ENCODE results near the gene IL23R. TPM values are rescaled to one million over a fixed set of nuclear protein-coding genes. Genes with fewer than 3 reads are reported as not detected.

IL23R gene
- total RNA-seq, 2 experiments from 2014 or later = 0.48 to 0.57 TPM

DNA sequence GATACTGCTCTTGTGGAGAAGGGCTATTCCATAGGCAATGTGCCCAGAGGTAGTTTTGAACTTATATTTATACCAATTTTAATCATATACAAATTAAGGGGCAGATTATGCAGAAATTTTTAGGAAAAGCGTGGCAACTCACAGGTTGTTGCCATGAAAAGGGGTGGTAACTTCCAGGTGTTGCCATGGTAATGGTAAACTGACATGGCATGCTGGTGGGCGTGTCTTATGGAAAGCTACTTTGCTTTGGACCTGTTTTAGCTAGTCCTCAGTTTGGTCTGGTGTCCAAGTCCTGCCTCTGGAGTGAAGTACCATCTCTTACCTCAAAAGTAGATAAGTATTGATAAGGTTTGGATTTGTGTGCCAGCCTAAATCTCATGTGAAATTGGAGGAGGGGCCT, 7.9 kb upstream of the IL23R start:
- CTCF ChIA-PET = interaction anchor here (1.9 kb wide), 1 partner anchor 55 kb away, joined by 4 read pairs; no protein-coding TSS in a partner anchor
- H3K4me1 Mint-ChIP-seq = peaks cover 17% of the 10 kb centered on the region
- H3K4me3 Mint-ChIP-seq = no peak overlapping the region
- no peak overlapping the region for H3K27ac Mint-ChIP-seq
- peaks cover 5% of the 10 kb centered on the region for H3K9me3 Mint-ChIP-seq
- POLR2A ChIA-PET = no interaction called here
- peaks cover 5% of the 10 kb centered on the region for H3K36me3 Mint-ChIP-seq (ENCODE audit: low read depth)
- H3K27me3 Mint-ChIP-seq = peaks cover 5% of the 10 kb centered on the region
- DNase-seq = no peak

DNA sequence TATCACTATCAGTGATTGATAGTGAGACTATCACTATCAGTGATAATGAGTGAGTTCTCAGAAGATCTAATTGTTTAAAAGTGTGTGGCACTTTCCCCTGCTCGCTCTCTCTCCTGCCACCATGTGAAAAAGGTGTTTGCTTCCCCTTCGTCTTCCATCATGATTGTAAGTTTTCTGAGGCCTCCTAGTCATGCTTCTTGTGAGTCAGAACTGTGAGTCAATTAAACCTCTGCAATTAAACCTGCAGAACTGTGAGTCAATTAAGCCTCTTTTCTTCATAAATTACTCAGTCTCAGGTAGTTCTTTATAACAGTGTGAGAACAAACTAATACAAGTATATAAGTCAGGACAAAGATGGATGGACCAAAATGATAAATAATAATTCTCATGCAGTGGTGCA, 7.0 kb upstream of the IL23R start:
- H3K27ac Mint-ChIP-seq = no peak overlapping the region
- H3K9me3 Mint-ChIP-seq = peaks cover 5% of the 10 kb centered on the region
- DNase-seq = no peak
- no peaks in the 10 kb centered on the region for H3K27me3 Mint-ChIP-seq
- no peak overlapping the region for H3K4me3 Mint-ChIP-seq
- H3K36me3 Mint-ChIP-seq (ENCODE audit: low read depth) = peaks cover 5% of the 10 kb centered on the region
- ChIA-PET CTCF (no interaction called here), POLR2A (no interaction called here)
- H3K4me1 Mint-ChIP-seq = peaks cover 22% of the 10 kb centered on the region

DNA sequence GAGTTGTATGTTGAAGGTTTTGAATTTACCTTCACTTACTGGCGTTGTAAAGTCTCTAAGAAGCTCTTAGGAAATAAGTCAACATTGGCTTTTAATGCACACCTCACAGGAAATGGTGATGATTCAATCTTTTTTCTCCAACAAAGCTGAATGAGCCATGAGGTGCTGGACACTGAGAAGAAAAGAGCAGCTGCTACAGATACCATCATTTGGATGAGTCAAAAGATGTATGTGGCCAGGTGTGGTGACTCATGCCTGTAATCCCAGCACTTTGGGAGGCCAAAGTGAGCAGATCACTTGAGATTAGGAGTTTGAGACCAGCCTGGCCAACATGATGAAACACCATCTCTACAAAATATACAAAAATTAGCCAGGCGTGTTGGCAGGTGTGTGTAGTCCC, 3.3 kb upstream of the IL23R start:
- Mint-ChIP-seq H3K27ac (peak overlapping the region; percentile 68), H3K4me3 (no peak overlapping the region), H3K9me3 (peaks cover 7% of the 10 kb centered on the region), H3K4me1 (peaks cover 30% of the 10 kb centered on the region), H3K36me3 (ENCODE audit: low read depth) (peaks cover 5% of the 10 kb centered on the region), H3K27me3 (peaks cover 4% of the 10 kb centered on the region)
- peak; percentile 28 for DNase-seq
- CTCF ChIA-PET = interaction anchor here (0.6 to 3.0 kb wide), 10 partner anchors 10 to 338 kb away, joined by 3 to 16 read pairs (median 4); no protein-coding TSS in a partner anchor
- POLR2A ChIA-PET = no interaction called here

DNA sequence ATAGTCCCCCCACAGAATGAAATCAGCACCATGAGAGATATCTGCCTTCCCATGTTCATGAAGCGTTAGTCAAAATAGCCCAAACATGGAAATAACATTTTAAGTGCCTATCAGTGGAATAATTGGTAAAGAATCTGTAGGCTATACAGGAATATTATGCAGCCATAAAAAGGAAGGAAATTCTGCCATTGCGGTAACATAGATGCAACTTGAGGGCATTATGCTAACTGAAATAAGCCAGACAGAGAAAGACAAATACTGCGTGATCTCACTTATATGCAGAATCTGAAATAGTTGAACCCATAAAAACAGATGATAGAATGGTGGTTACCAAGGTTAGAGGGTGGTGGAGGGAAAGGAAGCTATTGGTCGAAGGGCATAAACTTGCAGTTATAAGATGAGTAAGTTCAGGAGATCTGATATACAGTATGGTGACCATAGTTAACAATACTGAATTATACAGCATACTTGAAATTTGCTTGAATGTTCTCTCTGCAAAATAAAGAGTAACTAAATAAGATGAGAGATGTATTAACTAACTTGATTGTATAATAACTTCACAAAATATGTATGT, 699 bp upstream of the IL23R start:
- CTCF ChIA-PET = interaction anchor here (0.6 to 1.7 kb wide), 2 partner anchors 9 to 12 kb away, joined by 3 to 4 read pairs; no protein-coding TSS in a partner anchor
- peaks cover 4% of the 10 kb centered on the region for H3K27me3 Mint-ChIP-seq
- H3K36me3 Mint-ChIP-seq (ENCODE audit: low read depth) = peaks cover 5% of the 10 kb centered on the region
- peaks cover 38% of the 10 kb centered on the region for H3K4me1 Mint-ChIP-seq
- H3K27ac Mint-ChIP-seq = no peak overlapping the region
- POLR2A ChIA-PET = no interaction called here
- no peak overlapping the region for H3K4me3 Mint-ChIP-seq
- H3K9me3 Mint-ChIP-seq = peaks cover 7% of the 10 kb centered on the region
- DNase-seq = no peak

DNA sequence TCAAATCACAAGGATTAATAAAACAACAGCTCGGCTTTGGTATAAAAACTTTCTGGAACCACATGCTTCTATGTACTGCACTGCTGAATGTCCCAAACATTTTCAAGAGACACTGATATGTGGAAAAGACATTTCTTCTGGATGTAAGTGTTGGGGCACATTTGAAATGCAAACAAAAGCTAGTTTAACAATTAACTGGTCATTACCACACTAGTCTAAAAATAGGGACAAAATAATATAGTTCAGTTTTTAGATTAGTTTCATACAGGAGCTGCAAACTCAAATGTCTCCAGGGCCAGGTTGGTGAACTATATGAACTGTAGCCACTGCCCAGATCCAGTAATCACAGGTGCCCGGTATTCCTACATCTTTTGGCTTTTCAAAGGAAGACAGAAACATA, 3.2 kb downstream of the IL23R start:
- H3K4me1 Mint-ChIP-seq = peaks cover 52% of the 10 kb centered on the region
- H3K4me3 Mint-ChIP-seq = no peak overlapping the region
- POLR2A ChIA-PET = no interaction called here
- H3K9me3 Mint-ChIP-seq = peaks cover 9% of the 10 kb centered on the region
- H3K27ac Mint-ChIP-seq = no peak overlapping the region
- no peak for DNase-seq
- CTCF ChIA-PET = interaction anchor here (0.6 to 2.8 kb wide), 4 partner anchors 20 to 115 kb away, joined by 3 to 17 read pairs (median 5); no protein-coding TSS in a partner anchor
- peaks cover 4% of the 10 kb centered on the region for H3K27me3 Mint-ChIP-seq
- H3K36me3 Mint-ChIP-seq (ENCODE audit: low read depth) = peaks cover 5% of the 10 kb centered on the region

DNA sequence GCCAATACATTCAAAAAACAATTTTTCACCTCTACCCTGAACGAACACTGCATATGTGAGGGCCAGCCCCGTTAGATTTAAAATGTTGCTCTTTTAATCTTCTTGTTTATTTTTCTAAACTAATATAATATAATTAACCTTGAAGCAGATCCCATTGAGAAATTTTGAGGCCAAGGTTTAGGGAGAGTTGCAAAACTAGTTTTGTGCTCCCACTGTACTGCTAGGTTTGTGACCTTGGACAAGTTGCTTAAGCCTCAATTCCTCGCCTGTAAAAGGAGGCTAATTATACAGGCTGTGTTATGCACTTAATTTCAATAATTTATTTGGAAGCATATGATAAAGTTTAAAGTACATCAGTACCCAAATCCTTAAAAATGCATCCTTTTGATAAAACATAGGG, 3.7 kb downstream of the IL23R start:
- no peak overlapping the region for H3K4me3 Mint-ChIP-seq

DNA sequence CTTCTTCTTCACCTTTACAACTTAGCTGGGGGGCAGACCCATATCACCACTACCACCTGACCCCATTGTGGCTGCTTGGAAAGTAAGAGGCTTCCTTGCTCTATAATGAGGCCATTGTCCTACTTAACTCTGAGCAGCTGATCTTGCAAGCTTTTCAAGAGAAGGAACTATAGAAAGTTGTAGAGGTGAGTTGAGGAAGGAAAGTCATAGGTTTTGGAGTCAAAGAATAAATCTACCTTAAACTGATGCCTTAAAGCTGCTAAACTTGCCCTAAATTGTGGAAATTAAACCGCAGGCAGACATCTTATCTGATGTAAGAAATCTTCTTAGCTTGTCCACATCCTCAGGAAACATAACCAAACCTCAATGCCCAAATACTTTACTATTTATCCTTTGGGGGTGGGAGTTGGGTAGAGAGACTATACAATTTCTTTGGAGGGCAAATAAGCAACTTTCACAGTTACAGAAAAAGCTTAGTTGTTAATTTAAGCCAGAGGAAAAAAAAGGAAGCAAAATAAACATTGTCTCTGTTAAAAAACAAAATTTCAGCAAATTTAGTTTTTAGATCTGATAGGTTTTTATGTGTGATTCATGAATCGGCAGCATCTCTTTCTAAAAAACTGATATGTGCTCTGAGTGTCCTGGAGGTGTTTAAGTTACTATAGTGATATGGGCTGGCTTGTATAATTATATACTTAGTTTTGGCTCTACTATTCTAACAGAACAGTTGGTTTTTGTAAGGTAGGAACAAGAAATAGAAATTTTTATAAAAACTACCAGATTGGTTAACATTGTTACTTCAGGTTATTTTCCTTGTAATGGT, 4.7 kb downstream of the IL23R start:
- H3K4me1 Mint-ChIP-seq = peaks cover 59% of the 10 kb centered on the region
- H3K9me3 Mint-ChIP-seq = peaks cover 7% of the 10 kb centered on the region
- CTCF ChIA-PET = interaction anchor here (0.9 to 2.9 kb wide), 5 partner anchors 9 to 326 kb away, joined by 3 to 17 read pairs (median 3); no protein-coding TSS in a partner anchor
- peaks cover 5% of the 10 kb centered on the region for H3K36me3 Mint-ChIP-seq (ENCODE audit: low read depth)
- peak overlapping the region; percentile 80 for H3K27ac Mint-ChIP-seq
- peak; percentile 53 for DNase-seq
- peak overlapping the region; percentile 29 for H3K4me3 Mint-ChIP-seq
- POLR2A ChIA-PET = no interaction called here
- H3K27me3 Mint-ChIP-seq = peaks cover 6% of the 10 kb centered on the region

More for the DNA sequence above, 3.7 kb downstream of the IL23R start:
- ChIA-PET POLR2A (no interaction called here), CTCF (interaction anchor here (1.6 to 2.9 kb wide), 2 partner anchors 20 to 43 kb away, joined by 6 to 17 read pairs; no protein-coding TSS in a partner anchor)
- H3K27me3 Mint-ChIP-seq = peaks cover 4% of the 10 kb centered on the region
- DNase-seq = no peak
- H3K27ac Mint-ChIP-seq = no peak overlapping the region
- H3K36me3 Mint-ChIP-seq (ENCODE audit: low read depth) = peaks cover 8% of the 10 kb centered on the region
- peaks cover 55% of the 10 kb centered on the region for H3K4me1 Mint-ChIP-seq
- peaks cover 7% of the 10 kb centered on the region for H3K9me3 Mint-ChIP-seq

DNA sequence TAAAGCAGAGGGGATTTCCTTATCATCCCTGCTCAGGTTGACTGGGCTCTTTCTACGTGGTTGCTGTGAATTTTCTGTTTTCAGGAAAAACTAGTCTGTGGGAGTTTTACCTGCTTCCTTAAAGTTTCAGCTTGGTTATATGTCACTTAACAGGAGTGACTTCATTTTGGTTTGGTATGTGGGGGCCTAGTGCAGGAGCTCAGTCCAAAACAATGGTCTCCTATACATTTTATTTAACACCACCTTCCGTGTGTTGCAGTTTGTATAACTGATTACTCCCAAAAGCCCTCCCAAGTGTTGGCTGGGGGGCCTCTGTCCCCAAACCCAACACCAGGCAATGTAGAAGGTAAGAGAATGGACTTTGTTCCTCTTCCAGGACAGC, 5.3 kb downstream of the IL23R start:
- peaks cover 55% of the 10 kb centered on the region for H3K4me1 Mint-ChIP-seq
- peak overlapping the region; percentile 80 for H3K27ac Mint-ChIP-seq
- H3K36me3 Mint-ChIP-seq (ENCODE audit: low read depth) = peaks cover 8% of the 10 kb centered on the region
- H3K9me3 Mint-ChIP-seq = peaks cover 7% of the 10 kb centered on the region
- ChIA-PET POLR2A (interaction anchor here (0.7 kb wide), 1 partner anchor 57 kb away, joined by 3 read pairs; no protein-coding TSS in a partner anchor), CTCF (interaction anchor here (0.9 to 2.9 kb wide), 6 partner anchors 10 to 326 kb away, joined by 3 to 17 read pairs (median 3); no protein-coding TSS in a partner anchor)
- H3K27me3 Mint-ChIP-seq = peaks cover 4% of the 10 kb centered on the region
- no peak for DNase-seq
- H3K4me3 Mint-ChIP-seq = peak overlapping the region; percentile 20

DNA sequence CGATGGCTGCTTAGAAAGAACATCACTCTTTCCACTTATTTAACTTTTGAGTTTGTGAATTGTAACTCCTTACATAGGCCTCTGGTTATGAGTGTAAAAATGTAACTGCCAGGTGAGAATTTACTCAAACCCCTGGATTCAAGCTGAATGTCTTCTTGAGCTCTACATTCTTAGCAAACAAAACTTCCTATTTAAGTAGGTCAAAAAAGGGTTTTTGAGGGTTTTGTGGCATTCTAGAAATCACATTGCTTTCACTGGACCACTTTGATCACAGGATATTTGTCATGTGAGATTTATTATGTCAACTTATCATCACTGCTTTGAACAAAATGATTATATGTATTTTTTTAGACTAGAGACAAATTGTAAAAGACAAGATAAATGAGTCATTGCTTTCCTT, 5.7 kb downstream of the IL23R start:
- ChIA-PET CTCF (interaction anchor here (0.9 to 2.9 kb wide), 5 partner anchors 10 to 41 kb away, joined by 3 to 17 read pairs (median 3); no protein-coding TSS in a partner anchor), POLR2A (interaction anchor here (0.7 to 0.9 kb wide), 2 partner anchors 41 to 57 kb away, joined by 3 read pairs; no protein-coding TSS in a partner anchor)
- Mint-ChIP-seq H3K36me3 (ENCODE audit: low read depth) (peaks cover 8% of the 10 kb centered on the region), H3K4me1 (peaks cover 55% of the 10 kb centered on the region), H3K27ac (peak overlapping the region; percentile 80), H3K4me3 (peak overlapping the region; percentile 20), H3K9me3 (peaks cover 7% of the 10 kb centered on the region), H3K27me3 (peaks cover 4% of the 10 kb centered on the region)
- no peak for DNase-seq

DNA sequence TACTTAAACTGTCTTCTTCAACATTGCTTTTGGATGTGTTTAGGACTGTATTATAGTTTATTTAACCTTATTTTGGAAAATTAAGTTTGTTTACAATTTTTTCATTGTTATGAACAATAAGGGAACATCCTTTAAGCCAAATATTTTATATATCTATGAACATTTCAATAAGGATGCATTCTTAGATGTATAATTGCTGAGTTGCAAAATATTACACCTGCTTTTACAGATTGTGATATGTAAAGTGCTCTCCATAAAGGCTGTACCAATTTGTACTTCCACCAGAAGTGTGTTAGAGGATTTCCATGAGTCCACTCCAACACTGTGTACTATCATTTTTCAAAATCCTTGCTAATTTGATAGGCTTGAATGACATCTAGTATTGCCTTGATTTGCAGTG, 7.7 kb downstream of the IL23R start:
- Mint-ChIP-seq H3K9me3 (peaks cover 10% of the 10 kb centered on the region), H3K27me3 (peaks cover 2% of the 10 kb centered on the region), H3K36me3 (ENCODE audit: low read depth) (peaks cover 8% of the 10 kb centered on the region), H3K27ac (no peak overlapping the region), H3K4me1 (peaks cover 55% of the 10 kb centered on the region), H3K4me3 (no peak overlapping the region)
- CTCF ChIA-PET = no interaction called here
- no peak for DNase-seq
- POLR2A ChIA-PET = no interaction called here

DNA sequence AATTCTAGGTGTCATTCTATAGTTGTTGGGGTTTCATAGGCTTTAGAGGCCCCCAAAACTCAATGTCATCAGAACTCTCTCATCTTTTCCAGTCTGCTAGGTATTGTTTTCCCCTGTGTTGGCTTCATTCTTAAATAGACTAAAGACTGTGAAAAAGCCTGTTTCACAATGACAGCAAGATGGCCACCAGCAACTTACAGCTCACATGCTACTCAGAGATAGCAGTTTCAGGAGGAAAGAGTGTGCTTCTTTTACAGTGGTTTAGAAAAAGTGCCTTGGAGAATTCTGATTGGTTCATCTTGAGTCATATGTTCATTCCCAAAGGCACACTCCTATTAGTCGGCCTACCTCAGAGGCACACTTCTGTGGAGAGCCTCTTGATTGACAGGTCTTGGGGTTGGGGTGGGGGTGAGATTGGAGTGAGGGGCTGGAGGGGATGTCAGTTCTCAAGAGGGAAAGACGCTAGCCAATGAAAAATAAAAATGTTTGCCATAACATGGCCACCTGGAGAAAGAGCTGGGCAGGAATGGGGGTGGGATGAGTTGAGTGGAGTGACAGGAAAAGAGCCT, 8.5 kb downstream of the IL23R start:
- DNase-seq = no peak
- Mint-ChIP-seq H3K27me3 (peaks cover 6% of the 10 kb centered on the region), H3K4me3 (no peak overlapping the region), H3K27ac (no peak overlapping the region), H3K9me3 (peaks cover 10% of the 10 kb centered on the region), H3K36me3 (ENCODE audit: low read depth) (peaks cover 12% of the 10 kb centered on the region), H3K4me1 (peaks cover 51% of the 10 kb centered on the region)
- CTCF ChIA-PET = interaction anchor here (0.7 to 1.2 kb wide), 2 partner anchors 10 to 26 kb away, joined by 3 to 4 read pairs; no protein-coding TSS in a partner anchor
- POLR2A ChIA-PET = no interaction called here

DNA sequence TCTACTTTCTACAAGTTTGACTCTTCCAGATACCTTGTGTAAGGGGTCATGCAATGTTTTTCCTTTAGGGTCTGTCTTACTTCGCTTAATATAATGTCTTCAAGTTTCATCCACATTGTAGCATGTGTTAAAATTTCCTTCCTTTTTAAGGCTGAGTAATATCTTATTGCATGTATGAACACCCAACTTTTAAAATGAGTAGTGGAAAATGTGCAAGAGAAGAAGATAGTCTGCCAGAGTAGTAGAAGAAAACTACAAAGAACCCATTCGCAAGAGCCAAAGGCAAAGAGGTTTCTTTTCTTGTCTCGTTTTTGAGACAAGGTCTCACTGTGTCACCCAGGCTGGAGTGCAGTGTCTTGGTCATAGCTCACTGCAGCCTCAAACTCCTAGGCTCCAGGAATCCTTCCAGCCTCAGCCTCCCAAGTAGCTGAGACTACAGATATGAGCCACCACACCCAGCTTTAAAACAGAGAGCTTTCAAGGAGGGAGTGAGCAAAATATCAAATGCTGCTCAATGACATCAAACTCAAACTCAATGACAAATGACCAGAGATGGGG, 9.4 kb downstream of the IL23R start:
- peaks cover 10% of the 10 kb centered on the region for H3K9me3 Mint-ChIP-seq
- CTCF ChIA-PET = interaction anchor here (1.2 kb wide), 1 partner anchor 11 kb away, joined by 4 read pairs; no protein-coding TSS in a partner anchor
- H3K27ac Mint-ChIP-seq = no peak overlapping the region
- DNase-seq = no peak
- H3K4me1 Mint-ChIP-seq = peaks cover 46% of the 10 kb centered on the region
- H3K4me3 Mint-ChIP-seq = no peak overlapping the region
- H3K27me3 Mint-ChIP-seq = peaks cover 8% of the 10 kb centered on the region
- POLR2A ChIA-PET = no interaction called here
- peaks cover 13% of the 10 kb centered on the region for H3K36me3 Mint-ChIP-seq (ENCODE audit: low read depth)

Measured in activated CD4-positive, alpha-beta T cell treated with anti-CD3 and anti-CD28 coated beads, Interleukin-2, amount 10 ng/mL, durations not matched to agents 7 days and 5 days (primary cell).